CD4-positive, alpha-beta T cell (primary cell): ENCODE measurements around the gene CYB5A. TPM values are rescaled to one million over a fixed set of nuclear protein-coding genes. Genes with fewer than 3 reads are reported as not detected.

Experiments
- ATAC-seq: fragments of 200-7000 bp; cut with Tn5 transposase; one replicate; pipeline ENCODE4 v1.10.0; 2022; ENCODE audit warnings: mild to moderate bottlenecking; ENCODE audit not compliant: poor library complexity
- CTCF ChIA-PET: fragments of 350-600 bp; sonication (Branson Sonifier 250); formaldehyde crosslinking; loops from one replicate; lab custom pipeline; 2021; ENCODE audit warnings: antibody characterized with exemption, inconsistent platforms; lab: Charles Lee
- POLR2A ChIA-PET: fragments of 350-600 bp; sonication (Branson Sonifier 250); formaldehyde crosslinking; loops from one replicate; lab custom pipeline; 2021; ENCODE audit warnings: antibody characterized with exemption, inconsistent platforms; lab: Charles Lee
- DNase-seq, 14 experiments: peaks; one replicate each; pipeline ENCODE4 v3.0.0-alpha.2; 2013 to 2020; ENCODE audit warnings: mixed read lengths in 2 of 14
- H3K27ac ChIP-seq, 2 donors: one replicate each; pipeline versions ENCODE4 v1.5.1 to v1.7.0; 2013; ENCODE audit warnings: low read length in 2 of 2, low read depth in 1 of 2, mild to moderate bottlenecking in 1 of 2
- H3K27me3 ChIP-seq, 2 experiments: 1 replicate in 1 of 2; 2 replicates in 1 of 2; pipeline versions ENCODE4 v1.6.1 to v1.7.0; 2013; ENCODE audit warnings: low read length in 2 of 2, control low read depth in 1 of 2, mild to moderate bottlenecking in 1 of 2, moderate library complexity in 1 of 2; ENCODE audit not compliant: insufficient read depth in 2 of 2, control insufficient read depth in 1 of 2
- H3K36me3 ChIP-seq: one replicate; pipeline ENCODE4 v1.6.1; 2013; ENCODE audit warnings: low read length, control low read depth; ENCODE audit not compliant: insufficient read depth
- H3K4me1 ChIP-seq: one replicate; pipeline ENCODE4 v1.6.1; 2013; ENCODE audit warnings: low read length, control low read depth; ENCODE audit not compliant: insufficient read depth
- H3K4me3 ChIP-seq: one replicate; pipeline ENCODE4 v1.5.1; 2013; ENCODE audit warnings: mild to moderate bottlenecking, low read length, moderate library complexity
- H3K9me3 ChIP-seq, 2 experiments: 1 replicate in 1 of 2; 2 replicates in 1 of 2; pipeline versions ENCODE4 v1.6.1 to v1.7.0; 2013; ENCODE audit warnings: low read length in 2 of 2, mild to moderate bottlenecking in 2 of 2, control low read depth in 1 of 2, moderate library complexity in 1 of 2; ENCODE audit not compliant: control insufficient read depth in 1 of 2, insufficient read depth in 1 of 2
- H3K27ac Mint-ChIP-seq: one replicate; pipeline ENCODE4 v1.8.0; 2020; ENCODE audit warnings: mixed read lengths
- H3K27me3 Mint-ChIP-seq: one replicate; pipeline ENCODE4 v1.8.0; 2021; ENCODE audit warnings: mixed read lengths
- H3K36me3 Mint-ChIP-seq: one replicate; pipeline ENCODE4 v1.8.0; 2021; ENCODE audit warnings: low read depth, mixed read lengths
- H3K4me1 Mint-ChIP-seq: one replicate; pipeline ENCODE4 v1.8.0; 2021; ENCODE audit warnings: low read depth, mixed read lengths
- H3K4me3 Mint-ChIP-seq: one replicate; pipeline ENCODE4 v1.8.0; 2020; ENCODE audit warnings: mild to moderate bottlenecking, mixed read lengths
- H3K9me3 Mint-ChIP-seq: one replicate; pipeline ENCODE4 v1.8.0; 2020; ENCODE audit warnings: mixed read lengths
- intact Hi-C, 2 experiments: fragments of 100-400 bp; cut with DNase I in 1 of 2; cut with micrococcal nuclease in 1 of 2; formaldehyde crosslinking; loops; one replicate each; pipeline versions ENCODE4 v1.15.1 to v1.9.0; 2023 to 2025; cut with DNase I, micrococcal nuclease
- total RNA-seq, 174 experiments: library from RNA in 2 of 174; stranded (reverse) in 2 of 174; gene quantifications; one replicate each; pipeline ENCODE4 v1.2.3 and lab custom pipeline; 2021 to 2026
- TF ChIP-seq, protein P1 (sequence below): fragments of 200-600 bp; IDR thresholded peaks from one replicate; pipeline ENCODE4 v1.8.0; 2022; ENCODE audit warnings: antibody characterized with exemption, mild to moderate bottlenecking

Gene CYB5A
- total RNA-seq, 2 experiments from 2014 or later: 3.7 to 4.1 TPM

DNA sequence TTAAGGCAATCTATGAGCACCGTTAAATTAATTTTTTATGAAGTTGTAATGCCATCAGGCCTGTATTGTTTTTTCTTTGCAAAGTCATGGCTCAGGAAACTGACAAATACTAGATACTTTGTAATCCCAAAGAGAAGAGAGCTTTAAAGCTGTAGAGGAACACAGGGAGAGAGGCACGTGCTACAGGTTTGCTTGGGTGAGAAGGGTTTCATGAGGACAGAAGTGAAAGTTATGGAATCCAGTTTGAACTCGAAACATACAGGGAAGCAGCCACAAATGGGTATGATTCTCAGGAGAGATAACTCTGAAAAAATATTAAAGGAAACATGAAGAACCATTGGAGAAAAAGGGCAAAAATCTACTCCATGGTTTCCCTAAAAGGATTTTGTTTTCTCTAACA is 49.8 kb downstream of the CYB5A start:
- no peak for DNase-seq
- Mint-ChIP-seq H3K27me3 (peaks cover 8% of the 10 kb centered on the region), H3K27ac (no peak overlapping the region), H3K4me1 (no peaks in the 10 kb centered on the region), H3K4me3 (no peak overlapping the region), H3K9me3 (no peaks in the 10 kb centered on the region), H3K36me3 (no peaks in the 10 kb centered on the region)
- Histone ChIP-seq H3K4me3 (no peak overlapping the region), H3K27ac (no peak overlapping the region), H3K36me3 (no peaks in the 10 kb centered on the region), H3K27me3 (peaks cover 0 to 3% of the 10 kb centered on the region in 2 experiments), H3K4me1 (no peaks in the 10 kb centered on the region), H3K9me3 (no peaks in the 10 kb centered on the region)
- POLR2A ChIA-PET: no interaction called here
- CTCF ChIA-PET: interaction anchor here (1.7 kb wide), 1 partner anchor 100 kb away, joined by 4 read pairs; no protein-coding TSS in a partner anchor
- ATAC-seq: no peak
- TF ChIP-seq, protein P1, sequence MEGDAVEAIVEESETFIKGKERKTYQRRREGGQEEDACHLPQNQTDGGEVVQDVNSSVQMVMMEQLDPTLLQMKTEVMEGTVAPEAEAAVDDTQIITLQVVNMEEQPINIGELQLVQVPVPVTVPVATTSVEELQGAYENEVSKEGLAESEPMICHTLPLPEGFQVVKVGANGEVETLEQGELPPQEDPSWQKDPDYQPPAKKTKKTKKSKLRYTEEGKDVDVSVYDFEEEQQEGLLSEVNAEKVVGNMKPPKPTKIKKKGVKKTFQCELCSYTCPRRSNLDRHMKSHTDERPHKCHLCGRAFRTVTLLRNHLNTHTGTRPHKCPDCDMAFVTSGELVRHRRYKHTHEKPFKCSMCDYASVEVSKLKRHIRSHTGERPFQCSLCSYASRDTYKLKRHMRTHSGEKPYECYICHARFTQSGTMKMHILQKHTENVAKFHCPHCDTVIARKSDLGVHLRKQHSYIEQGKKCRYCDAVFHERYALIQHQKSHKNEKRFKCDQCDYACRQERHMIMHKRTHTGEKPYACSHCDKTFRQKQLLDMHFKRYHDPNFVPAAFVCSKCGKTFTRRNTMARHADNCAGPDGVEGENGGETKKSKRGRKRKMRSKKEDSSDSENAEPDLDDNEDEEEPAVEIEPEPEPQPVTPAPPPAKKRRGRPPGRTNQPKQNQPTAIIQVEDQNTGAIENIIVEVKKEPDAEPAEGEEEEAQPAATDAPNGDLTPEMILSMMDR: no peak
- intact Hi-C loops: loop anchor here in 1 of 2 experiments (5.0 kb wide), 1 partner anchor 95 kb away; no protein-coding TSS in a partner anchor

DNA sequence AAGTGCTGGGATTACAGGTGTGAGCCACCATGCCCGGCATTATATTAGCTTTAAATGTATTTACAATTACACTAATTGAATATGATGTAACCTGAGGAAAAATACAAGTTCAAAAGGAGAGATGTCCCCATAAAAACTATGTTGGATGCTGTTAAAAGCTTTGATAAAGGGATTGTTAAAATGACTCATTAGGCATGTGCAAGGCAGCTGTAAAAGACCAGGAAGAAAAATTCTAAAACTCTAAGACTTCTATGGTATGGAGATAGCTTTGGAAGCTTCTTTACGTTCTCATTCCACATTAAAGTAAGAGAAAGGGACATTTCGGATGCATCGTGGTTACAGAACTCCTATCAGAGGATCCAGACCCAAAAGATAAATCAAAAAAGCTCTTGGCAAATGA is 50.3 kb downstream of the CYB5A start:
- no peak overlapping the region for H3K4me3 ChIP-seq
- no peak overlapping the region for H3K27ac ChIP-seq
- CTCF ChIA-PET: interaction anchor here (1.7 kb wide), 1 partner anchor 101 kb away, joined by 4 read pairs; no protein-coding TSS in a partner anchor
- ATAC-seq (no peak), DNase-seq (no peak)
- Mint-ChIP-seq H3K27me3 (peaks cover 8% of the 10 kb centered on the region), H3K36me3 (no peaks in the 10 kb centered on the region), H3K9me3 (no peaks in the 10 kb centered on the region), H3K4me1 (no peaks in the 10 kb centered on the region), H3K27ac (no peak overlapping the region), H3K4me3 (no peak overlapping the region)
- TF ChIP-seq, protein P1: no peak
- no peaks in the 10 kb centered on the region for H3K9me3 ChIP-seq
- H3K27me3 ChIP-seq: peaks cover 0 to 3% of the 10 kb centered on the region in 2 experiments
- POLR2A ChIA-PET: no interaction called here
- intact Hi-C loops: loop anchor here in 1 of 2 experiments (5.0 kb wide), 1 partner anchor 96 kb away; no protein-coding TSS in a partner anchor
- H3K4me1 ChIP-seq: no peaks in the 10 kb centered on the region
- H3K36me3 ChIP-seq: no peaks in the 10 kb centered on the region

GRCh38 chr18:74239567-74239966 is 52.2 kb downstream of the CYB5A start:
- ATAC-seq: no peak
- H3K36me3 ChIP-seq: no peaks in the 10 kb centered on the region
- intact Hi-C loops: no loop called here
- ChIA-PET CTCF (no interaction called here), POLR2A (no interaction called here)
- Mint-ChIP-seq H3K9me3 (no peaks in the 10 kb centered on the region), H3K4me3 (no peak overlapping the region), H3K4me1 (no peaks in the 10 kb centered on the region), H3K36me3 (no peaks in the 10 kb centered on the region), H3K27me3 (peaks cover 8% of the 10 kb centered on the region), H3K27ac (no peak overlapping the region)
- H3K27me3 ChIP-seq: peaks cover 0 to 3% of the 10 kb centered on the region in 2 experiments
- TF ChIP-seq, protein P1: no peak
- no peak for DNase-seq
- no peak overlapping the region for H3K27ac ChIP-seq
- H3K4me1 ChIP-seq: no peaks in the 10 kb centered on the region
- H3K4me3 ChIP-seq: no peak overlapping the region
- H3K9me3 ChIP-seq: no peaks in the 10 kb centered on the region
